ENCODE results near the gene HDAC8. TPM values are rescaled to one million over a fixed set of nuclear protein-coding genes. Genes with fewer than 3 reads are reported as not detected.

Gene HDAC8
- total RNA-seq, 1 experiment from 2014 or later = 21.4 TPM

DNA sequence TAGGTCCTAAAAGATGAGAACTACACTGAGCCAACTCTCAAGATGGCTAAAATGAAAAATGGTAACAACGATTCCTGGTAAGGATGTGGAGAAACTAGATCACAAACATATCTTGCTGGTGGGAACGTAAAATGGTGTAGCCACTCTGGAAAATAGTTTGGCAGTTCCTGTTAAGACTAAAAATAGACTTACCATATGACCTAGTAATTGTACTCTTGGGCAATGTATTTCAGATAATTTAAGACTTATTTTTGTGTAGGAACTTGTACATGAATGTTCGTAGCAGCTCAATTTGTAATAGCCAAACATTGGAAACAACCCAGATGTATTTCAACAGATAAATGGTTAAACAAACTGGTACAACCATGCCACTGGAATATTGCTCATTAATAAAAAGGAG lies 106.2 kb downstream of the HDAC8 start:
- H3K4me1 ChIP-seq (ENCODE audit: insufficient read depth, low read length) = no peaks in the 10 kb centered on the region
- H2BK5ac ChIP-seq (ENCODE audit: insufficient read length, low read length) = no peak overlapping the region
- H3K79me2 ChIP-seq (ENCODE audit: insufficient read depth, low read length) = no peaks in the 10 kb centered on the region
- H2AK5ac ChIP-seq (ENCODE audit: insufficient read length, low read length) = no peak overlapping the region
- Mint-ChIP-seq H3K36me3 (ENCODE audit: insufficient read depth in 1 of 3, low read depth in 3 of 3) (peaks cover 2 to 15% (median 10%) of the 10 kb centered on the region in 3 experiments; a peak in 6 of 7 replicates), H3K9me3 (peaks cover 75 to 77% of the 10 kb centered on the region in 2 experiments), H3K4me1 (no peaks in the 10 kb centered on the region), H3K27me3 (ENCODE audit: low read depth) (no peaks in the 10 kb centered on the region), H3K4me3 (no peak overlapping the region), H3K27ac (no peak overlapping the region)
- no peaks in the 10 kb centered on the region for H3K23me2 ChIP-seq (ENCODE audit: insufficient read length, low read depth, low read length, poor library complexity, severe bottlenecking)
- H4K8ac ChIP-seq (replicated peaks; ENCODE audit: insufficient read length, low read depth, low read length) = no peak overlapping the region
- no peak overlapping the region for H3K18ac ChIP-seq (ENCODE audit: insufficient read length, low read depth, low read length)
- H3K27me3 ChIP-seq (ENCODE audit: insufficient read depth, low read length) = no peaks in the 10 kb centered on the region
- no peak overlapping the region for H2BK15ac ChIP-seq (ENCODE audit: low read depth, low read length)
- no peak overlapping the region for H3K14ac ChIP-seq (ENCODE audit: insufficient read depth, low read length)
- H2BK120ac ChIP-seq (ENCODE audit: low read depth, low read length, poor library complexity, severe bottlenecking) = no peak overlapping the region
- no peak overlapping the region for H3K4ac ChIP-seq (ENCODE audit: low read depth, low read length)
- no CpG with 5 or more reads among the region's 3 CpGs for WGBS (ENCODE audit: extremely low coverage, insufficient read length, low lambda C conversion rate)
- H3K9ac ChIP-seq (ENCODE audit: extremely low read depth, insufficient read length, low read length) = no peak overlapping the region
- no peak overlapping the region for H2BK12ac ChIP-seq (ENCODE audit: insufficient read length, low read depth, low read length)
- no peak overlapping the region for H3K27ac ChIP-seq (ENCODE audit: insufficient read length, low read depth, low read length)
- H3K79me1 ChIP-seq (ENCODE audit: insufficient read depth, low read depth, low read length, poor library complexity, severe bottlenecking) = no peaks in the 10 kb centered on the region
- H3K9me3 ChIP-seq (ENCODE audit: control insufficient read depth, low read depth, low read length) = peaks cover 40% of the 10 kb centered on the region
- no peak overlapping the region for H2AFZ ChIP-seq (ENCODE audit: low read length)
- no peak overlapping the region for H4K5ac ChIP-seq (ENCODE audit: insufficient read length, low read depth, low read length)
- no peak overlapping the region for H3K4me2 ChIP-seq (ENCODE audit: insufficient read depth, insufficient read length, low read length)
- no peak for TF ChIP-seq CTCF (conservative IDR thresholded peaks at IDR 0.05)
- no peak overlapping the region for H4K91ac ChIP-seq (ENCODE audit: insufficient read length, low read depth, low read length)
- DNase-seq = no peak
- no peaks in the 10 kb centered on the region for H4K20me1 ChIP-seq (ENCODE audit: control insufficient read depth, insufficient read depth, insufficient read length)
- no peak overlapping the region for H3K23ac ChIP-seq (ENCODE audit: insufficient read length, low read depth, low read length)
- no peak overlapping the region for H3K56ac ChIP-seq (ENCODE audit: insufficient read length, low read depth, low read length)
- no peak overlapping the region for H2BK20ac ChIP-seq (ENCODE audit: low read depth, low read length, poor library complexity, severe bottlenecking)
- H3T11ph ChIP-seq (ENCODE audit: low read length) = no peak overlapping the region
